Astrocyte (in vitro differentiated cells and primary cell): ENCODE measurements around the gene OR2A1. TPM values are rescaled to one million over a fixed set of nuclear protein-coding genes. Genes with fewer than 3 reads are reported as not detected.
"Not testable (repeated sequence)": the region's sequence is repeated elsewhere in the genome, so short reads cannot be mapped to it uniquely, and the experiment has no call there.

ENCODE experiments used
- DNase-seq: peaks from one replicate; pipeline ENCODE4 v3.0.0-alpha.2; 2010; ENCODE audit warnings: low read depth
- FAIRE-seq: peaks from 2 replicates; lab custom pipeline; 2011; peaks lifted over from hg19 to GRCh38; lab: Jason Lieb, UNC
- H2AFZ ChIP-seq: 2 replicates; pipeline ENCODE4 v1.6.0; 2012; ENCODE audit warnings: low read depth, low read length, inconsistent platforms
- H3K27ac ChIP-seq: 2 replicates; pipeline ENCODE4 v1.5.1; 2011; ENCODE audit warnings: low read depth, low read length, inconsistent platforms
- H3K27me3 ChIP-seq: 2 replicates; pipeline ENCODE4 v1.6.0; 2011; ENCODE audit warnings: low read length, inconsistent platforms; ENCODE audit not compliant: insufficient read depth
- H3K36me3 ChIP-seq: 2 replicates; pipeline ENCODE4 v1.5.1; 2011; ENCODE audit warnings: low read length, inconsistent platforms; ENCODE audit not compliant: insufficient read depth
- H3K4me1 ChIP-seq: 2 replicates; pipeline ENCODE4 v1.5.1; 2011; ENCODE audit warnings: low read length, inconsistent platforms; ENCODE audit not compliant: insufficient read depth
- H3K4me2 ChIP-seq: 2 replicates; pipeline ENCODE4 v1.6.0; 2012; ENCODE audit warnings: low read length, inconsistent platforms
- H3K4me3 ChIP-seq: 2 replicates; pipeline ENCODE4 v1.5.1; 2011; ENCODE audit warnings: low read depth, mild to moderate bottlenecking, low read length, inconsistent platforms; ENCODE audit not compliant: insufficient read depth
- H3K79me2 ChIP-seq: 2 replicates; pipeline ENCODE4 v1.6.0; 2012; ENCODE audit warnings: mild to moderate bottlenecking, low read length, inconsistent platforms; ENCODE audit not compliant: insufficient read depth
- H3K9ac ChIP-seq: 2 replicates; pipeline ENCODE4 v1.6.0; 2012; ENCODE audit warnings: mild to moderate bottlenecking, low read length, inconsistent platforms
- H3K9me3 ChIP-seq: 2 replicates; pipeline ENCODE4 v1.5.1; 2012; ENCODE audit warnings: low read depth, mild to moderate bottlenecking, low read length, inconsistent platforms; ENCODE audit not compliant: insufficient read depth
- H4K20me1 ChIP-seq: 2 replicates; pipeline ENCODE4 v1.6.0; 2012; ENCODE audit warnings: low read length, inconsistent platforms; ENCODE audit not compliant: insufficient read depth
- H3K27ac Mint-ChIP-seq: one replicate; pipeline ENCODE4 v1.8.0; 2021; ENCODE audit warnings: mild to moderate bottlenecking, mixed read lengths; ENCODE audit not compliant: unreplicated experiment
- H3K27me3 Mint-ChIP-seq: one replicate; pipeline ENCODE4 v1.8.0; 2021; ENCODE audit warnings: low read depth, mixed read lengths; ENCODE audit not compliant: unreplicated experiment
- H3K36me3 Mint-ChIP-seq: one replicate; pipeline ENCODE4 v1.8.0; 2021; ENCODE audit warnings: low read depth, mixed read lengths; ENCODE audit not compliant: unreplicated experiment
- H3K4me1 Mint-ChIP-seq: one replicate; pipeline ENCODE4 v1.8.0; 2021; ENCODE audit warnings: low read depth, mixed read lengths; ENCODE audit not compliant: unreplicated experiment
- H3K4me3 Mint-ChIP-seq: one replicate; pipeline ENCODE4 v1.8.0; 2021; ENCODE audit warnings: mild to moderate bottlenecking, moderate library complexity, mixed read lengths; ENCODE audit not compliant: unreplicated experiment
- H3K9me3 Mint-ChIP-seq: one replicate; pipeline ENCODE4 v1.8.0; 2021; ENCODE audit warnings: mild to moderate bottlenecking, mixed read lengths; ENCODE audit not compliant: unreplicated experiment
- total RNA-seq: library from RNA; stranded (reverse); gene quantifications from 2 replicates; pipeline ENCODE4 v1.2.1, GENCODE V29; 2021

Gene OR2A1
- total RNA-seq, 1 donor from 2014 or later, result not detected

DNA sequence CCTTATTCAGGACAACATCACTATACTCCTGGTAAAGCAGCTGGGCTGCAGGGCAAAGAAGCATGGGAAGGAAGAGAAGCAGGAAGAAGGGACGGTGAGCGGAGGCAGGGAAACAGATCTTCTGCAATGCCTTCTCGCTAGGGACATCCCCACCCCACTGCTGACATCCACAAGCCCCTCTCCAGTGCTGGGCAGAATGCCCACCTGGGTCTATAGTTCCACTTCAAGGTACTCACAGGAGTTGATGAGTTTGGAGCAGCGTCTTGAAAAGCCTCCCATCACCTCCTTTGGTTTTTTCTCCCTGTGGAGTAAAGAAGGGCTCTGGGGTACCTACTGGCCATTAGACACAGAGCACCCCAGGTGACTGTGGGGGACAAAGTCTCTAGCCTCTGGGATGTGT, 29.7 kb upstream of the OR2A1 start:
- not testable (repeated sequence) for FAIRE-seq, H3K4me3 Mint-ChIP-seq, DNase-seq

DNA sequence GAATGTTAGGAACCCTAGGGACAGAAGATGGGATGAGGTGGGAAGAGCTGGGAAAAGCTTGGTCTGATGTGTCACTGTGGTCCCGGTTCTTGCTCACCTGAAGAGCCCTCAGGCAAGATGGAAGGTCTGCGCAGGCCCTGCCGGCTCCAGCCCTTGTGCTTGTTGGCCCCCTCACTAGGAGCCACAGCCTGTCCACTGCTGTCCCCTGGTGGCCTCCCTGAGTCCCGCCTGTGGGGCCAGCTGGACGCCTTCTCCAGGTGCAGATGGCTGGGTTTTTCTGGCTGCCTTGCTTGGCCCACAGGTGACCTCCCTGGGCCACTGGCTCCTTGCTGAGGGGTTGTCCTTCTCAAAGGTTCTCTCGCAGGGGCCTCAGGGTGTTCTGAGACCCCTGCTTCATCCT, 28.5 kb upstream of the OR2A1 start:
- not testable (repeated sequence) for H3K4me1 ChIP-seq, H2AFZ ChIP-seq, H3K9ac ChIP-seq, H3K4me3 Mint-ChIP-seq, H3K4me1 Mint-ChIP-seq, H3K27me3 Mint-ChIP-seq, DNase-seq, H3K4me3 ChIP-seq, FAIRE-seq, H3K36me3 Mint-ChIP-seq, H3K4me2 ChIP-seq, H4K20me1 ChIP-seq, H3K36me3 ChIP-seq, H3K9me3 Mint-ChIP-seq, H3K27me3 ChIP-seq, H3K9me3 ChIP-seq, H3K27ac Mint-ChIP-seq, H3K27ac ChIP-seq, H3K79me2 ChIP-seq

More for the DNA sequence above, 29.7 kb upstream of the OR2A1 start:
- H3K4me3 ChIP-seq, H3K4me2 ChIP-seq, H3K4me1 ChIP-seq, H3K9ac ChIP-seq, H3K27me3 Mint-ChIP-seq, H3K27ac ChIP-seq, H2AFZ ChIP-seq, H4K20me1 ChIP-seq, H3K9me3 Mint-ChIP-seq, H3K4me1 Mint-ChIP-seq, H3K9me3 ChIP-seq, H3K79me2 ChIP-seq, H3K36me3 Mint-ChIP-seq, H3K27me3 ChIP-seq, H3K36me3 ChIP-seq, H3K27ac Mint-ChIP-seq: not testable (repeated sequence)

- not testable (repeated sequence) for H3K9me3 ChIP-seq, H3K4me1 Mint-ChIP-seq, H3K27ac Mint-ChIP-seq, H3K27me3 Mint-ChIP-seq, H3K27ac ChIP-seq, H4K20me1 ChIP-seq, H3K4me1 ChIP-seq, H3K9ac ChIP-seq, H3K36me3 ChIP-seq, H3K4me3 Mint-ChIP-seq, H3K4me3 ChIP-seq, FAIRE-seq, DNase-seq, H2AFZ ChIP-seq, H3K27me3 ChIP-seq, H3K9me3 Mint-ChIP-seq, H3K79me2 ChIP-seq, H3K4me2 ChIP-seq, H3K36me3 Mint-ChIP-seq
These were observed 24.9 kb upstream of the OR2A1 start for GRCh38 chr7:144287171-144287784.

DNA sequence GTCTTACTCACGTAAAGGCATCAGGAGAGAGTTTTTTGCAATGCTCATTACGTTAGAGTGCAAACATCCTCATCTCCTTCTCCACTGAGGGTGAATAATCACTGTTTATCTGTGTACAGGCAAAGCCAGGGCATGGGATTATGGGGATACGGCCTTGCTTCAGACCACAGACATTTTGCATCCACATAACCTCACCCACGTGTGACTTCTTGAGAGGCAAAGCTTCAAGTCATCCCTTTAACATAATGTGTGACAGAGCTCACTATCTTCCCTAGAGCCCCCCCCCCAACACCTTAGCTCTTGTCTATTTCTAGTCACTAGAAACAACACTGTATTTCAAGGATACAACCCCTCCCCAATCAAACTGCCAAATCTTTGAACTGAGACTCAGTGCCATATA, 20.6 kb upstream of the OR2A1 start:
- H3K4me1 Mint-ChIP-seq, H4K20me1 ChIP-seq, H3K27ac ChIP-seq, H3K36me3 Mint-ChIP-seq, H3K4me2 ChIP-seq, H3K36me3 ChIP-seq, H3K4me3 ChIP-seq, H2AFZ ChIP-seq, H3K79me2 ChIP-seq, H3K9me3 Mint-ChIP-seq, DNase-seq, H3K4me3 Mint-ChIP-seq, H3K9ac ChIP-seq, H3K9me3 ChIP-seq, H3K27me3 Mint-ChIP-seq, FAIRE-seq, H3K27me3 ChIP-seq, H3K4me1 ChIP-seq, H3K27ac Mint-ChIP-seq: not testable (repeated sequence)

DNA sequence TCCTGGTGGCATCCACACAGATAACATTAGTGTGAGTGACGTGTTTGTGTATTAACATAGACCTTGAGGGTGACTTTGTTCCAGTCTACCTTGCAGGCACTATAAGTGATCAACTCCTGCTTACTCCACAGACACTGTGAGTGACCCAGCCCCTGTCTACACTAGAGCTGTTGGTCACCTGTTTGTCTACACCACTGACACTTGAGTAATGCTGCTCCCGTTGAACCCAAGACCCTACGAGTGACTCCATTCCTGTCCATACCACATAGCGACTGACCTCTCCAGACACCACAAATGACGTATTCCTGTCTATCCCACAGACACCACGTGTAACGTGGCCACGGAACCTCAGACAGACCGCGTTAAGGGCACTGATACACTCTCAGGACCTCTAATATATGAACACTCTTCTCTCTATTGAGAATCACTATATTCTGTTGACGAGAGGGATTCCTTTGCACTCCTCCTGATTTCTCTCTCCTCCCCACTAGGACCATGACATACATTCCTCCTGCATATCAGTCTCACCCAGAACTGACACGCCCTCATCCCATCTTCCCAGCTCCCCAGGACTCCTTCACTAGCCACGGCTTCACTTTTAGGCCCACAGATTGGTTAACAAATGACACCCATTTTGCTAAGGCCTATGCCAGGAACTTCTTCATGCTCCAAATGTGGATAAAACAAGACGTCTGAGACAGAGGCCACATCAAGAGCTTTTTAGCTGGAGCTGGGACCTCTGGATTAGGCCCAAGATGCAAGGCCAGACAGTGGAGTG, 19.6 kb upstream of the OR2A1 start:
- not testable (repeated sequence) for H3K4me2 ChIP-seq, H2AFZ ChIP-seq, DNase-seq, H3K36me3 ChIP-seq, H3K27me3 Mint-ChIP-seq, H3K9ac ChIP-seq, H3K27ac ChIP-seq, H3K4me3 ChIP-seq, H3K36me3 Mint-ChIP-seq, H3K4me3 Mint-ChIP-seq, H4K20me1 ChIP-seq, H3K4me1 Mint-ChIP-seq, H3K27me3 ChIP-seq, H3K27ac Mint-ChIP-seq, FAIRE-seq, H3K4me1 ChIP-seq, H3K79me2 ChIP-seq, H3K9me3 ChIP-seq, H3K9me3 Mint-ChIP-seq
